Measurements from ENCODE around the gene VWCE. TPM values are rescaled to one million over a fixed set of nuclear protein-coding genes. Genes with fewer than 3 reads are reported as not detected.

Gene VWCE
- total and polyA plus RNA-seq, 9 of the 15 experiments (the other 6 are each of a cell fraction or from before 2014, with no cell fraction given) = 0.06 to 1.6 (median 0.63) TPM; not detected in 1

- TF ChIP-seq SMARCC2 (IDR thresholded peaks at IDR 0.05; ENCODE audit: low read depth) = peak; percentile 62; the same call in 1 of the 2 replicates
- no peak for TF ChIP-seq ZNF551 (CRISPR knock-in tag; IDR thresholded peaks at IDR 0.05)
- no peak for TF ChIP-seq DIDO1 (tag; IDR thresholded peaks at IDR 0.05; ENCODE audit: low read depth)
- TF ChIP-seq HNRNPK (IDR thresholded peaks at IDR 0.05; ENCODE audit: low read depth, low read length, poor library complexity, severe bottlenecking) = no peak
- TF ChIP-seq ZNF764 (CRISPR knock-in tag; IDR thresholded peaks at IDR 0.05; ENCODE audit: low read depth) = no peak
- no peak for TF ChIP-seq U2AF1 (optimal IDR thresholded peaks at IDR 0.05; ENCODE audit: low read depth, low read length)
- TF ChIP-seq ZNF785 (CRISPR knock-in tag; IDR thresholded peaks at IDR 0.05) = no peak
- TF ChIP-seq RBM39 (optimal IDR thresholded peaks at IDR 0.05; ENCODE audit: low read depth, low read length) = no peak
- TF ChIP-seq FOXM1 (IDR thresholded peaks at IDR 0.05; ENCODE audit: low read depth) = peak; percentile 69; the same call in 1 of the 2 replicates
- TF ChIP-seq FOXM1 (CRISPR knock-in tag; IDR thresholded peaks at IDR 0.05; ENCODE audit: low read depth) = no peak
- TF ChIP-seq ZZZ3 (IDR thresholded peaks at IDR 0.05) = no peak
- TF ChIP-seq HDAC1 (IDR thresholded peaks at IDR 0.05) = peak in 1 of 2 experiments; percentile 86; a peak in 3 of 4 replicates
- no peak for TF ChIP-seq POLR3G (IDR thresholded peaks at IDR 0.05; ENCODE audit: extremely low read depth, insufficient read length, insufficient replicate concordance)
- no peak for TF ChIP-seq ZNF174 (CRISPR knock-in tag; IDR thresholded peaks at IDR 0.05)
- 0 out of 2 replicates have a peak, but pooled peaks have one; percentile 39 for TF ChIP-seq VEZF1 (CRISPR knock-in tag; IDR thresholded peaks at IDR 0.05)
- no peak for TF ChIP-seq ZNF133 (CRISPR knock-in tag; IDR thresholded peaks at IDR 0.05)
- no peak for TF ChIP-seq ZNF175 (CRISPR knock-in tag; IDR thresholded peaks at IDR 0.05; ENCODE audit: low read depth)
- TF ChIP-seq ZNF277 (CRISPR knock-in tag; IDR thresholded peaks at IDR 0.05; ENCODE audit: borderline replicate concordance) = no peak
- TF ChIP-seq BCL6 (CRISPR knock-in tag; IDR thresholded peaks at IDR 0.05) = no peak
- TF ChIP-seq TAF9B (IDR thresholded peaks at IDR 0.05; ENCODE audit: partially characterized antibody) = peak; percentile 31
- no peak for TF ChIP-seq ELK3 (CRISPR knock-in tag; IDR thresholded peaks at IDR 0.05)
- peak; percentile 91 for TF ChIP-seq NFIC (IDR thresholded peaks at IDR 0.05)
- TF ChIP-seq MLX (CRISPR knock-in tag; conservative IDR thresholded peaks at IDR 0.05) = no peak
- no peak for TF ChIP-seq DLX4 (CRISPR knock-in tag; IDR thresholded peaks at IDR 0.05)
These were observed 47.2 kb upstream of the VWCE start (continued) for GRCh38 chr11:61342207-61342803.
